Activated gamma-delta T cell treated with anti-CD3 and anti-CD28 coated beads, Interleukin-2, amount 50 U/mL, for 16 hours (primary cell): Measurements from ENCODE around the gene CTPS2.
"Not testable (repeated sequence)": the region's sequence is repeated elsewhere in the genome, so short reads cannot be mapped to it uniquely, and the experiment has no call there.

Experiments
- DNase-seq: peaks from one replicate; pipeline ENCODE4 v3.0.0-alpha.2; 2020; ENCODE audit warnings: low read depth

CTPS2 gene

DNA sequence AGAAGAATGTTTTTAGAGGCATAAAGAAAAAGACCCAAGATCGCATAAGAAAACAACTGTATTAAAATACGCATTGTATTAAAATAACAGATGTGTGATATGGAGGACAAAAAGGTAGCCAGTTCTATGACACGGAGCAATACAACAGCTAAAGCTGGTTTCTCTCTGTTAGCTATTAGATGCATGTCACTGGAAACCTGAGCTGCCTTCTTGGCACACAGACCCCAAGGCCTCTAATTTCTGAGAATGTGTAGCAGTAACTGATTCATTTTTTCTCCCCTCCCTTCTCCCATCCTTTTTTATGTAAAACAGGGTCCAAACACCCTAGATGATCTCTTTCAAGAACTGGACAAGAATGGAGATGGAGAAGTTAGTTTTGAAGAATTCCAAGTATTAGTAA lies 58.4 kb downstream of the CTPS2 start:
- DNase-seq: no peak

DNA sequence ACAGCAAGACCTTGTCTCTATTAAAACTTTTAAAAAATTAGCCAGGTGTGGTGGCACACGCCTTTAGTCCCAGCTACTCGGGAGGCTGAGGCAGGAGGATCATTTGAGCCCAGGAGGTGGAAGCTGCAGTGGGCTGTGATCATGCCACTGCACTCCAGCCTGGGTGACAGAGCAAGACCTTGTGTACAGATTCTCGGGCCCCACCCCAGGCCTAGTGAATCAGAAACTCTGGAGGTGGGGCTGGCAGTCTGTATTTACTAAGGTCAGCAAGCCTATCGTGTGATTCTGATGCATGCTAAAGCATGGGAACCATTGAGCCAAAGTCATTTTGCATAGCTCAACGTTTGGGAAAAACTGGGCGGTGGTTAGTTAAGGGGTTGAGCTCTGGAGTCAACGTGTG lies 59.0 kb downstream of the CTPS2 start:
- DNase-seq: no peak

DNA sequence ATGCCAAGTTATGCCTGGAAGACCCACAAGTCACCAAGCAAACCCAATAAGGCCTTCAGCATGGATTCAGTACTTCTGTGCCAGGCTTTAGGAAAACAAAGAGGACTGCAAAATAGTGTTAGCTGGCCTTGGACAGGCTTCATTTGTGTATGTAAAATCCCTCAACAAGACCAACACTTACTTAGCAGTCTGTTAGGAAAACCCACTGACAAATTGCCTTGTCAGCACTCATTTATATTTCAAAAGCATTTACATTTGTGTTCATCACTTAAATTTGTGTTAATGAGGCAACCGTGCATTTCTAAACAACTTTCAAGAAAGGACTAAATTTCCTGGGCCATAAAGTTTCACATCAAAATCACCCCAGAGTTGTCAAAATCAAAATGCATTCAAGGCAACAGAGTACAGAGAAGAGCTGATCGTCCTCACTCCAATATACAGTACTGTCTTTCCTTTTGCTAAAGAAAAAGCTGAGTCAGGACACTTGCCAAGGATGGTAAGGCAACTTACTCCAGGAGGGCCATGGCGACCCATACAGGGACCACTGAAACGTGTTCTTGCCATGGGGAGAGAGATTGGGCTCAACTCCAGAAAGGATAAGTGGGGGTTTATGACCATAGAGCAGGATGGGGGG lies 61.0 kb downstream of the CTPS2 start:
- no peak for DNase-seq

DNA sequence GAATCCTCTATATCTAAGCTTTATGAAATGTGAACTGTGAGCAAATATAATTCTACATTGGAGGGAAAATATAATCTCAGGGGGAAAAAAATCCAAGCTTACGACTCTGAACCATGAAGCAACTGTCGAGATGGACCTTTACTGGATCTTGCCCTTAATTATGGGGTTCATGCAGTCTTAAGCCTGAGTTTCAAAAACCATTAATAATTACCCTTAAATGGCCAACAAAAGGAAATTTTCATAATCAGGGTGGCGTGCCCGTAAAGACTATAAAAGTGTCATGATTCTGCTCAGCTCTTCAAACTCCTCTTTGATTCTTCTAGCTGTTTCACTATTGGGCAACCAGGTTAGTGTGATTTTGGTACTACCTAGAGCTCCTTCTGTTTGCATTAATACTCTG lies 62.6 kb downstream of the CTPS2 start, which contains the start of gene S100G:
TSS of gene S100G (plus strand) at position 301 of the 400 bp plus-strand sequence. CDS start 849 bp downstream, outside the sequence.
- no peak for DNase-seq

DNA sequence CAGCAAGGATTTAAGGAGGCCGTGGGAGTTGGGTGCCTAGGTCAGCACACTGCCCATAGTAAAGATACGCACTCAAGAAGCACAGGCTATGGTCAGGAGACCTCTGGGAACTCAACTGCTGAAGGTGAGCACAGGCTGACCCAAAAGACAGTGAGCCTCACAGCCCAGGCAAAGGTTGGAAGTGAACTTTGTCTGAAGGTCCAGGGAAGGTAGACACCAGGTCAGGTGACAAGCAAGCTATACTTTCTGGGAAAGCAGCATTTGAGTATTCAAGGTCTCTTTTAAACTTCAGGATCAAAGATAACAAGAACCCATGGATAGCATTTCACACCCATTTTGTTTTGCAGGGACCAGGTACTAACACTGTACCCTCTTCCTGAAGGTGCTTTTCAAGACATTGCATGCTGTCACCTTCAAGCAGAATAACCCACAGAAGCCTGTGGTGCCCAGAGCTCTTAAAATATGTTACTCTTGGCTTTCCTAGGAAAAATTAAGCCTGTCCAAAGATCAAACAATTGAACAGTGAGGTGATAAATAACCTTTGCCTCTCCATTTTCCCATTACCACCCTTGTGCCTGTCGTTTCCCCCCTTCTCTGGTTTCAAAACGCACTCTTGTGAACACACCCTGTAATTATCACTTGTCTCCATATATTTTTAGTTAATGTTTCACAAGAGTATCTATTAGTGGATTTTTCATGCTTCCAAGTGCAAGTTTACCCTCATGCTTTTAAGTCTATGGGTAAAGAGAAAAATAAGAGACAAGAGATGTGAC lies 65.9 kb downstream of the CTPS2 start:
- DNase-seq: no peak

DNA sequence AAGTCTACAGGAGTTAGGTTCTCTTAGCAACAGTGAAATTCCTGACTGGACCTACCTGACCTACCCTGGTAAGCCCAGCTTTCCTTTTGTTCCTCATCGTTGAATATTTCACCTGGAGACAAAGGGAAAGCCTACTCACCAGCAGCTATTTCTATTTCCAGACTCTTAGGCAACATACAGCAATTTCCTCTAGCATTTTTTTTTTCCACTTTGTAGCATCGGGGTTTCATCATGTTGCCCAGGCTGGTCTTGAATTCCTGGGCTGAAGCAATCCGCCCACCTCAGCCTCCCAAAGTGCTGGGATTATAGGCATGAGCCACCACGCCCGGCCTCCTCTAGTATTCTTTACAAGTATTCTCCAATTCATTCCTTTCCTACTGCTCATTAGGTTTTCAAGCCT lies 69.3 kb downstream of the CTPS2 start:
- no peak for DNase-seq

DNA sequence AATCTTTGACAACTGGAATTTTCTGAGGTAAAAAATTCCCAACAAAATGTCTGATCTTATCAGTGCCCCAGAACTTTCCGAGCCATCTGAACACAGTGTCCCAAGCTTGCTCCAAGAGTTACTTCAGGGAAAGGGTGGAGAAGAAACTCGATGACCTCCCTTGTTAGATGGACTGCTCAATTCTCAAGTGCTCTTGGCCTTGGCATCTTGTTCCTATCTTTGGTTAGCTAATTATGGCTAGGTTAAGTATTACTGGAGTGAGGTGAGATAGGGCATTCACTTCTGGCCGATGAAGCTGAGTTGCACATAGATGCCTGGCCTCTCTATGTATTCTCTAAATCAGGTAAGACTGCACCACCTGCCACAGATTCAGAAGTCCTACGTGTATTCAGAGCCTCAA lies 71.6 kb downstream of the CTPS2 start:
- DNase-seq: no peak

DNA sequence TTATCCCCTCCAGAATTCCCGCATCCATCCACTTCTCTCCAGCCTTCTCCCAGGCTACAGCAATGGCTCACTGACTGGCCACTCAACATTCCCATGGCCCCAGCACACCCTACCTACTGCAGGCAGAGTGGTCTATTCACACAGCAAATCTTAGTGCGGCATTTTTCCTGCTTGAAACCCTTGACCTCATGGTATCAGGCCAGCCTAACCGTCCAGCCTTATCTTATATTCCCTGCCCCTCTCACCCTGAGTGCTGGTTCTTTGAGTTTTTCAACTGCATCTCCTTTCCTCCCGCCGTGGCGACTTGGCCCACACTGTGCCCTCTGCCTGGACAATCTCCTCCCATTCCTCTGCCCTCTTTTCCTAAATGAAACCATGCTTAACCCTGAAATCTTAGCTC lies 72.5 kb downstream of the CTPS2 start:
- no peak for DNase-seq

DNA sequence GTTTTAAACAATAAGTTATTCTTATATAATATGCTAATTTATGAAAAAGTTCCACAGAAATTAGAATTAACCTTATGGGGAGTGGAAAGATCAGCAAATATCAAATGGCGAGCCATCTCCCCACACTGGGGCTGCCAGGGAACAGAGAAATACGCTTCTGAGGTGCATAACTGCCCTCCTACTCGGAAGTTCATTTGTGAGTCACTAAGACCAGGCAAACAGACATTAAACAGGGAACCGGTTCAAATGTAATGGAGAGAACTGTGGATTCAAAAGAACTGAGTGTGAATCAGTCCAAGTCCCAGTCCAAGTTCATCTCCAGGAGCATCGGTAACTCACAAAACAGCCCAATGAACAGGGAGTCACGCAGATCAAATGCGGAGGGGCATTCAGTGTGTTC lies 73.9 kb downstream of the CTPS2 start:
- no peak for DNase-seq

DNA sequence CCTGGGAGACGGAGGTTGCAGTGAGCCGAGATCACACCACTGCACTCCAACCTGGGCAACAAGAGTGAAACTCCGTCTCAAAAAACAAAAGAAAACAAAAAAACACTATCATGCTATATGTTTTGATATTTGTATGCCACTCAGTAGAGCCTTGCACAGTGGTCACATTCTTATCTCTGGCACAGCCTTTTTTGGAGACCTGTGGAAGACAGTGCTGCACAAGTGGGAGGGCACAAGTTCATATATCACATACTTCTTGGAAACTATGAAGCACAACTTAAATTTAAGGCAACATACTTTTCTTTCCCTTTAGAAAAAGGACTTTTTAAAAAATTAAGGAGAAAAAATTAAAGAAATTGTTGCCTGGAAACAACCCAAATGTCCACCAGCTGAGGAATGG lies 76.9 kb downstream of the CTPS2 start:
- no peak for DNase-seq

DNA sequence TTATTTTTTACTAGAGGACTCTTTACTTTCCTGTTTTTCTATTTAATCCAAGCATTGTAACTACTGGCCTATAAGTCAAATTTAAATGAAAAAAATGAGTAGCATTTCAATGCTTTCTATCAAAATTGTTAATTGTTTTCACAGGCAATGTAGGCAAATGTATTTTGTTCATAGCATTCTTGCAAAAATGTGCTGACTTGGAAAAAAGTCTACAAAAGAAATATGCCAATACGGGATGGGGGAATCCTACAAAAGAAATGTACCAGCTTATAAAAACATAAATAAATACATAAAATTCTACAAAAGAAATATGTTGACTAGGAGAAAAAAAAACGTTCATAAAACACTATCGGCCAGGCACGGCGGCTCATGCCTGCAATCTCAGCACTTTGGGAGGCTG lies 77.4 kb downstream of the CTPS2 start:
- no peak for DNase-seq

DNA sequence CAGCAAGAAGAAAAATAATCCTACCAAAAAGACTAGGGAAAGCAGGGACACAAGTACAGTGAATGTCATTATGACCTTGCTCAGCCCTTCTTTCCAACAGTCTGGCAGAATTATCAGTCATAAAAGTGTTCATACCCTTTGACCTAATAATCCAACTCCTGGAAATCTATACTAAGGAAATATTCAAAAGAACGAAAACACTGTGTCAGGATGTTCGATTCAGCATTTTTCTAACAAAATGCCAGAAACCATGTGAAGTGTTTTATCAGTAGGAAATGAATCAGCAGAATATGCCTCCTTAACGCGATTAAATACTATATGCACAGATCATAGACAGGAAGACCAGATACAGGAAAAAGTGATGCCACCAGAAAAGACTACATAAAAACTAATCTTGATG lies 78.7 kb downstream of the CTPS2 start:
- no peak for DNase-seq

DNA sequence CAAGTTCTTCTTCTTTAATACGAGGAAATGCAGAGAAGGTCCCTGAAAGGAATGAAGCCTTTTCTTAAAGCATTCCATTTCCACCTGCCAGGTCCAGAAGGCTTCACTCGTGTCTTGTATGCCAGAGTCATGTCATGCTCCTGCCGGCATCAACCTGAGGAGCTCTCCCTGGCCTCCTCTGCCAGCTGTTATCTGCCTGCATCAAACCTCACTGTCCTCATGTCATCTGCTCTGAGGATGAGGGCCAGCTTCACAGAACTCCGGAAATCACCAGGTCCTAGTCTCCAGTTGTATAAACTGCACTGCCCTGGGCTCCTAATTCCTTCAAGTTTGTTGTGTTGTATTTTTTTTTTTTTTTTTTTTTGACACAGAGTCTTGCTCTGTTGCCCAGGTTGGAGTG lies 82.6 kb downstream of the CTPS2 start:
- no peak for DNase-seq

DNA sequence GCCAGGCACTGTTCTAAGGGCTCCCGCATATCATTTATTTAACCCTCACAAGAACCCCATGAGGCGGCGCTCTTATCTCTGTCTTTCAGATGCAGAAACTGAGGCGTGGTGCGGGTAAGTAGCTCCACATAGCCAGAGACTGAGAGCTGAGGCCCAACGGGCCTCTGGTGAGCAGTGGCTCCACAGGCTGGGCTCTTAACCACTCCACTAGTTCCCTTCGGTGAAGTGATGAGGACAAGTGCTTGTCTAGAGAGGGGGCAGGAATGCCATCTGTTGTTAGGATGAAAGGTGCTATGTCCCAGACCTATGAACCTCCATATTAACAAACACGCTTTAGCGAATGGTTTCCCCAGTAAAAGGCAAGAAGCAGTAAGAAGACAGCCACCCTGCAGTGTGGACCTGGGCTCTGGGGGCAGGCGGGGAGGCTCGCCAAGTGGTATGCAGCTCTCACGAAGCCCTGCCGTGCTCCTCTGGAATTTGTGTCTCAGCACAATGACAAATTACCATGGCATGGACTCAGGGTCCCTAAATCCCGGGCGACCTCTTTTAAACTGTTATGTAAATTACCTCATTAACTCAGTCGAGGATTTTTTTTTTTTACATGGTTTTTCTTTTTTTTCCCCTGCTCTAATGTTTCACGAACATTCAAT lies 83.4 kb downstream of the CTPS2 start:
- no peak for DNase-seq

DNA sequence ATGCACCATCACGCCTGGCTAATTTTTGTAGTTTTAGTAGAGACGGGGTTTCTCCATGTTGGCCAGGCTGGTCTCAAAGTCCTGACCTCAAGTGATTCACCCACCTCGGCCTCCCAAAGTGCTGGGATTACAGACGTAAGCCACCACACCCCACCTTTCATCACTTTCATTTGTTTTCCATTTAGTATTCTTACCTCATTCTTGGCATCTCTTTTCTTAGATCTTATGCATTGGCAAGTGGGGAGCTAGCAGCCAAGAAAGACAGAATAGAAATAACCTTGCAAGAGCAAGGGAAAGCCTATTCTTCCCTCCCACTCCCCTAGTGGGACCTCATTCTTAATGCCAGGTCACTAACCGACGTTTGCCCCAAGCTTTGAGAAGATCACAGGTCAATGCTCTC lies 84.0 kb downstream of the CTPS2 start:
- not testable (repeated sequence) for DNase-seq

DNA sequence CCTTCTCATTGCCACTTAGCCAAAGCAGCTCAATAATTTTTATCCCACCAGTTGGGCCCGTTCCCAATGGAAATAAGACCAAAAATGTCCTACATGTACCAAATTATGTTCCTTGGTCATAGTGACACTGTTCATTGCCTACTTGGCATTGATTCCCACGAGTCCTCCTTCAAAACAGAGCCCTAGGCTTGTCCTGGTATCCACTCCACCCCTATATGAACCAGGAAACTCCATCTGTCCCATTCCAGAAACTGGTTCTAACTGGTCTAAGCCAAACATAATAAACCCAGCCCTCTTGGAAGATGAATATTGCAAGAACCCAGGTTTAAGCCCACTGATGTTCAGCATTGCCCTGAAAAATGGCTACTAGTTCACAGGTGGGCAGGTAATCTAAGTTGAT lies 93.4 kb downstream of the CTPS2 start:
- DNase-seq: no peak

DNA sequence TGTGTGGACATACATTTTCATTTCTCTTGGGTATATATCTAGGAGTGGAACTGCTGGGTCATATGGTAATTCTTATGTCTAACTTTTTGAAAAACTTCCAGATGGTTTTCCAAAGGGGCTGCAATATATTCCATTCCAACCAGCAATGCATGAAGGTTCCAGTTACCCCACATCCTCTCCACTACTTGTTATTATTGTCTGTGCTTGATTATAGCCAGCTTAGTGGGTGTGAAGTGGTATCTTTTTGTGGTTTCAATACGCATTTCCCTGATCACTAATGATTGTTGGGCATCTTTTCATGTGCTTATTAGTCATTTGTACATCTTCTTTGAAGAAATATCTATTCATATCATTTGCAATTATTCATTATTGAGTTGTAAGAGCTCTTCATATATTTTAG lies 94.0 kb downstream of the CTPS2 start:
- no peak for DNase-seq

DNA sequence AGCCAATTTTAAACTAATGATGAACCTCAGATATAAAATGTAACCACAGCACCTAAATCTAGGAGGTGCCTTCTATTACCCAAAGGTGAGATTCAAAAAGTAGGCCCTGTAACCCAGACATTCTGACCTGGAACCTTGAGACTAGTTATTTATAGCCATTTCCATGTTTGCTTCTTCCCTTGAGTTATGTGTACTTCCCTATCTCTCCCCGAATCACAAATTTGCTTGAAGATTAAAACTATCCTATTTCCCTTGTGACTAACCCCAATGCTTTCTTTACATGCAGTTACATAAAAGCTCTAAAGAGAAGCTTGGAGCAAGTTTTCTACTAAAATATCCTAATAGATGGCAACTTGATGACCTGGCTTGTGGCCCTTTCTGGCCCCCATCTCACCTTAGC lies 95.1 kb downstream of the CTPS2 start:
- DNase-seq: no peak

DNA sequence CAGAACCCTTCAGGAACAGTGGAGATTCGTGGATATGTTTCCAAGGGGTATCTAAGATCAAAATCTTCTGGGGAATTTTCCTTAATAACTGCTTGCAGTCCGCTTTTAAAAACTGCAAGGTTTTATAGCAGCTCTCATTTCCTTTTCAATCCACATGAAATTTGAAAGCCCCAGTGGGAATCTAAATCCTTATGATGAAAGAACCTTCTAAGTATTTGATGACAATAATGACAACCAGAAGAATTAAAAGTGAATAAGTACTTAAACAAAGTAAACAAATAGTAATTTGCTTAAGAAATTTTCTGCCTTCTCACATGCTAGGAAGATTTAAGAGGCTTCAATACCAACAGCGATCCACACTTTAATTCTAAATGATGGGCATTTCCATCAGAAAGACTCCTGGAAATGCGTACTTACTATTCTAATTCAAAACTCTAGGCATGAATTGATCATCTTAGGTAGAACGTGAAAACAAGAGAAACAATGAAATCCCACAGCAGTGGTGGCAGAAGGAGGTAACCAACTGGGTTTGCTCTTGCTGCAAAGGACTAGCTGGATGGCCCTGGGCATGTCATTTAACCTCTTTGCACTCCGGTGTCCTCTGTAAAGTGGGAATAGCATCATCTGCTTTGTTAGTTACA lies 100.1 kb downstream of the CTPS2 start:
- no peak for DNase-seq

DNA sequence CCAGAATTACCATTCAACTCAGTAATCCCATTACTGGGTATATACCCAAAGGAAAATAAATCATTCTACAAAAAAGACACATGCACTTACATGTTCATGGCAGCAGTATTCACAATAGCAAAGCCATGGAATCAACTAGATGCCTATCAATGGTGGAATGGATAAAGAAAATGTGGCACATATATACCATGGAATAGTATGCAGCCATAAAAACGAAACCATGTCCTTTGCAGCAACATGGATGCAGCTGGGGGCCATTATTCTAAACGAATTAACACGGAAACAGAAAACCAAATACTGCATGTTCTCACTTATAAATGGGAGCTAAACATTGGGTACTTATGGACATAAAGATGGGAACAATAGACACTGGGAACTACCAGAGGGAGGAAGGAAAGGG lies 101.8 kb downstream of the CTPS2 start:
- DNase-seq: not testable (repeated sequence)

DNA sequence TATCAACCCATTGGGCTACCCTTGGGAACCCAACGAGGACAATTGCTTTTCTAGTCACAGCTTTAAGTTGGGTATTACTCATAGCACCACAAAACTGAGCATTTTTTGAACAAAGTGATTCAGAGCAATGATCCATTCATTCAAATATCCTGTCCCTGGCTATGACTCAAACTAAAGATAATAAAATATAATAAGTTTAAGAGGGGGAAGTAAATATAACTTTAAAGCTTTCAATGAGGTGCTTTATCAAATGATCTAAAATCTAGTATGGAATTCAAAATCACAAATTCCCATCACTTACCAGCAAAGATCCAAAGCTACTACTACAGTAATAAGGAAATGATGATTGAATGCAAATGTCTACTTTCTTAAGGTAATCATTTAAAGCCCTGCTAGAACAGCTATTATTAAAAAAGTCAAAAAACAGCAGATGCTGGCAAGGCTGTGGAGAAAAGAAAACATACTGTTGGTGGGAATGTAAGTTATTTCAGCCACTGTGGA lies 102.3 kb downstream of the CTPS2 start:
- DNase-seq: no peak

DNA sequence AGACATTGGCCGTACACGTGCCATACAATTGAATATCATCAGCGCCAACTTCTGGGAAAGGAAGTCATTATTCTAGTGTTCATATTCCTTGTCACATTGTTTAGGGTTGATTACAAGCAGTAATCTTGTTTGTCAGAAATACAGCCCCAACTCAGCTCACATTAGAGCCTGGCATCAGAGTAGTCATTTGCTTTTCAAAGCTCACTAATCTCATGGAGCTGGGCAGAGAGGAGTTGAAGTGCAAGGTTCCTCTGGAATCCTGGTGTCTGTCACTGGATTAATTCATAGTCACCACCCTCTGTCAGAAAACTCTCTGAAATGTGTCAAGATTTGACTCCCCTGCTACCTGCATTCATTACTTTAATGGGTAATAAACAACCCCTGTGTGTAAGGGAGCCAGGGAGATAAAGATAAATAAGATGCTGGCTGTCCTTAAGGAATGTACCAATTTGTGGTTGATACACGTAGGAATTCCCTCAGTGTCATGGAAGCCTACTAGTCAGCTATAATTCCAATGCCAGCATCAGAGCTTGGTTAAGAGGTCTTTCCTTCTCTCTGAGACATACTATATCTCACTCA lies 106.2 kb downstream of the CTPS2 start:
- DNase-seq: no peak
